A673 (cell line): Measurements from ENCODE around the gene TWF2. TPM values are rescaled to one million over a fixed set of nuclear protein-coding genes. Genes with fewer than 3 reads are reported as not detected.

Source experiments
- BruUV-seq: library from RNA; stranded (reverse); fragments of 400-500 nt; replicated peaks from 2 replicates; lab custom pipeline; 2021; lab: Mats Ljungman, UMichigan
- CTCF ChIA-PET: fragments of 300-600 bp; sonication (Branson Sonifier 250); formaldehyde crosslinking; loops from one replicate; lab custom pipeline; 2022; ENCODE audit warnings: antibody characterized with exemption; lab: Charles Lee
- POLR2A ChIA-PET: fragments of 300-600 bp; sonication (Branson Sonifier 250); formaldehyde crosslinking; loops from one replicate; lab custom pipeline; 2022; ENCODE audit warnings: antibody characterized with exemption; ENCODE audit not compliant: low non-redundant PET; lab: Charles Lee
- DNase-seq: peaks from one replicate; pipeline ENCODE4 v3.0.0-alpha.2; 2015; ENCODE audit warnings: low spot score
- H3K27ac ChIP-seq: fragments of 200-600 bp; sonication (generic); 2 replicates; pipeline ENCODE4 v1.5.1; 2016; ENCODE audit warnings: mixed run types, low read depth, mild to moderate bottlenecking, mixed read lengths, antibody characterized with exemption, low read length; ENCODE audit not compliant: poor library complexity, severe bottlenecking
- H3K27me3 ChIP-seq: fragments of 200-600 bp; sonication (generic); replicated peaks from 2 replicates; pipeline ENCODE4 v1.6.1; 2017; ENCODE audit warnings: mixed run types, low read depth, mild to moderate bottlenecking, mixed read lengths, antibody characterized with exemption, low read length; ENCODE audit not compliant: insufficient read depth, poor library complexity
- H3K36me3 ChIP-seq: fragments of 200-600 bp; sonication (generic); 2 replicates; pipeline ENCODE4 v1.6.1; 2016; ENCODE audit warnings: mixed run types, mild to moderate bottlenecking, mixed read lengths, antibody characterized with exemption, low read length; ENCODE audit not compliant: insufficient read depth, poor library complexity, severe bottlenecking
- H3K4me1 ChIP-seq: fragments of 200-600 bp; sonication (generic); 2 replicates; pipeline ENCODE4 v1.6.1; 2017; ENCODE audit warnings: mixed run types, mild to moderate bottlenecking, mixed read lengths, antibody characterized with exemption, low read length; ENCODE audit not compliant: insufficient read depth, poor library complexity, severe bottlenecking
- H3K4me3 ChIP-seq: fragments of 200-600 bp; sonication (generic); 2 replicates; pipeline ENCODE4 v1.5.1; 2016; ENCODE audit warnings: low read depth, mixed run types, mild to moderate bottlenecking, mixed read lengths, low read length; ENCODE audit not compliant: poor library complexity, severe bottlenecking
- H3K9me3 ChIP-seq: fragments of 200-600 bp; sonication (generic); 2 replicates; pipeline ENCODE4 v1.6.1; 2016; ENCODE audit warnings: mixed run types, low read depth, mild to moderate bottlenecking, mixed read lengths, antibody characterized with exemption, low read length; ENCODE audit not compliant: poor library complexity, severe bottlenecking
- EZH2 ChIP-seq: fragments of 200-600 bp; sonication (generic); IDR thresholded peaks from 2 replicates; pipeline ENCODE4 v1.6.1; 2017; ENCODE audit warnings: borderline replicate concordance, low read depth, mild to moderate bottlenecking, mixed read lengths, antibody characterized with exemption, low read length; ENCODE audit not compliant: poor library complexity, severe bottlenecking
- intact Hi-C: fragments of 100-400 bp; cut with micrococcal nuclease; formaldehyde crosslinking; loops from one replicate; pipeline ENCODE4 v1.10.0; 2022; ENCODE audit not compliant: unreplicated experiment
- total RNA-seq: library from RNA; stranded (reverse); gene quantifications from 2 replicates; pipeline ENCODE4 v1.2.3, GENCODE V29; 2021
- TF ChIP-seq, protein P1 (sequence below): fragments of 300-800, 200-600 bp; sonication (generic); conservative IDR thresholded peaks from 2 replicates; pipeline ENCODE4 v1.5.1; 2017; ENCODE audit warnings: low read depth, mild to moderate bottlenecking, antibody characterized with exemption, low read length, moderate library complexity, mixed read lengths

Gene TWF2
- total RNA-seq, 1 experiment from 2014 or later: 18.3 TPM

DNA sequence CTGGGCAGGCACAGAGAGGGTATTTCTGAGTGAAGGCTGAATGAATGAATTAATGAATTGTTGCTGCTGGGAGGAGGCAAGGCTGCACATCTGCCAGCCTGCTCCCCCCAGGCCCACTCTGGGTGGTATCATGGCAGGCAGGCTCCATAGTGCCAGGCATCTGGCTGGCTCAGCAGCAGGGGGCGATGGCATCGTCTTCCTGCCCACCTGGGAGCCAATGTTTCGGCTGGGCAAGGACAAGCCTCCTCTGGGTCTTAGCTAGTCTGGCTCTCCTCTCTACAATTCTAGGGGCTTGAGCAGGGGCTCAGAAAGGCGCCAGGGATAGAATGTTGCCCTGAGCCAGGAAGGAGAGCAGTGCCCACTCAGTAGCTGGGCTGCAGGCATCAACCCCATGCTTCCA, 11.8 kb downstream of the TWF2 start:
- H3K9me3 ChIP-seq: no peaks in the 10 kb centered on the region
- H3K36me3 ChIP-seq: no peaks in the 10 kb centered on the region
- no peak for DNase-seq
- ChIA-PET POLR2A (no interaction called here), CTCF (no interaction called here)
- no peaks in the 10 kb centered on the region for H3K4me1 ChIP-seq
- TF ChIP-seq, protein P1, sequence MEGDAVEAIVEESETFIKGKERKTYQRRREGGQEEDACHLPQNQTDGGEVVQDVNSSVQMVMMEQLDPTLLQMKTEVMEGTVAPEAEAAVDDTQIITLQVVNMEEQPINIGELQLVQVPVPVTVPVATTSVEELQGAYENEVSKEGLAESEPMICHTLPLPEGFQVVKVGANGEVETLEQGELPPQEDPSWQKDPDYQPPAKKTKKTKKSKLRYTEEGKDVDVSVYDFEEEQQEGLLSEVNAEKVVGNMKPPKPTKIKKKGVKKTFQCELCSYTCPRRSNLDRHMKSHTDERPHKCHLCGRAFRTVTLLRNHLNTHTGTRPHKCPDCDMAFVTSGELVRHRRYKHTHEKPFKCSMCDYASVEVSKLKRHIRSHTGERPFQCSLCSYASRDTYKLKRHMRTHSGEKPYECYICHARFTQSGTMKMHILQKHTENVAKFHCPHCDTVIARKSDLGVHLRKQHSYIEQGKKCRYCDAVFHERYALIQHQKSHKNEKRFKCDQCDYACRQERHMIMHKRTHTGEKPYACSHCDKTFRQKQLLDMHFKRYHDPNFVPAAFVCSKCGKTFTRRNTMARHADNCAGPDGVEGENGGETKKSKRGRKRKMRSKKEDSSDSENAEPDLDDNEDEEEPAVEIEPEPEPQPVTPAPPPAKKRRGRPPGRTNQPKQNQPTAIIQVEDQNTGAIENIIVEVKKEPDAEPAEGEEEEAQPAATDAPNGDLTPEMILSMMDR: no peak
- TF ChIP-seq EZH2: no peak
- intact Hi-C loops: no loop called here
- no peaks in the 10 kb centered on the region for H3K27me3 ChIP-seq
- BruUV-seq: no TSS peak
- no peak overlapping the region for H3K27ac ChIP-seq
- no peak overlapping the region for H3K4me3 ChIP-seq

DNA sequence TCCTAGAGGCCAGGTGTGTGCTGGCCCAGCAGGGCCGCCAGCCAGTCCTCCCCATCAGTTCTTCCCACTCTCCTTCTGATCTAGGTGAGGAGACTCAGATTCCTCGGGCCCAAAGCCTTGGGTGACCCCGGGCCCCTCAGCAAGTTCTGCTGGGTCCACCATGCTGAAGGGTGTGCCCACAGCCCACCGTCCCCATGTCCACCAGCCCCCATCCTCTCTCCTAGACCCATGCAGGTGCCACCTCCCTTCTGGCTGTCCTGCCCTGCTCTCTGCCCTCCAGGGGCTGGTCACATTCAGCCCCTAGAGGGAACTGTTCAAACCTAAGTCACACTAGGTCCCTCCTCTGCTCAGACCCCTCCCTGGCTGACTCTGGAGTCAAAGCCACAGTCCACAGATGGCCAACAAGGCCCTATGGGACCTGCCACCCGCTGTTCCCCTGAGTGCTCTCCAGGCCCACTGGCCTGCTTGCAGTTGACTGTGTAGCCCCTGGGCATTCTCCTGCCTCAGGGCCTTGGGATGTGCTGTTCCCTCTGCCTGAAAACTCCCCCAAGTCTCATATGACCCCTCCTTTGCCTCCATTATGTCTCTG, 12.6 kb downstream of the TWF2 start:
- no peak for DNase-seq
- Histone ChIP-seq H3K27me3 (no peaks in the 10 kb centered on the region), H3K9me3 (no peaks in the 10 kb centered on the region), H3K36me3 (no peaks in the 10 kb centered on the region), H3K4me1 (no peaks in the 10 kb centered on the region), H3K27ac (no peak overlapping the region), H3K4me3 (no peak overlapping the region)
- no TSS peak for BruUV-seq
- ChIA-PET POLR2A (no interaction called here), CTCF (no interaction called here)
- TF ChIP-seq, protein P1: no peak
- TF ChIP-seq EZH2: no peak
- intact Hi-C loops: no loop called here

DNA sequence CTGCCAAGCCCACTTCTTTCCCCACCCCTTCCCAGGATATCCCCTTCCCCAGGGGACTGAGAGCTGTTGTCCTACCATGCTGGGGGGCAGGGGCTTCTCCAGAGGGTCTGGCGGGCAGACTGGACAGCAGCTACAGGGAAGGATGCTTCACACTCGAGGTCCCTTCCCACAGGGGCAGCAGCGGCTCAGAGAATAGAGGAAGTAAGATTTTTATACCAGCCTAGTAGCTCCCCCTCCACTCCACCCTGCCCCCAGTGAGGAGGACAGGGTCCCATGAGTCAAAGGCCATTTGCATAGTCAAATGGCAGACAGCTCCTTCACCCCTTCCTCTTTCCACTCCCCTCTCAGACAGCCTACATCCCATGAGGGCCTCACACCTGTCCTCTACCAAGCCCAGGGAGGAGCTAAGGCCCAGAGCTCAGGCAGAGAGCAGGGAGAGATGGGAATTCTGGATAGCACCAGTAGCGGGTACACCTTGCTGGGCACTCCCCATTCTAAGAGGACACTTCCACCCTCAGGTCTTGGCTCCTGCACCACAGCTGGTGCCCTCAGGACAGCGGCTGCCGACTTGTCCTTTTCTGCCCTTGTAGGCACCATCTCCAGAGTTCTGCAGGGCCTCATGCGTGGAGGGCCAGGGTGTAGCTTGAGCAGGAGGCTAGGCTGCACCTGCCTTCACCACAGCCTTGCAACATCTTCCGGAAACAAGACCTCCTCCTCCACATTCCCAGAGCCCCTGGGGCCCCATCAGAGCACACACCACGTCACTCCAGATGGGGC, 13.3 kb downstream of the TWF2 start, which contains the start of gene TLR9:
Gene TLR9, minus strand, starts transcription at position 194 of the 777 bp plus-strand sequence. Its CDS starts 116 bp downstream, at position 78.
- no TSS peak for BruUV-seq
- no peaks in the 10 kb centered on the region for H3K27me3 ChIP-seq
- intact Hi-C loops: no loop called here
- CTCF ChIA-PET: no interaction called here
- H3K9me3 ChIP-seq: no peaks in the 10 kb centered on the region
- no peak within 1 kb of the TSS for H3K27ac ChIP-seq
- no peaks in the 10 kb centered on the region for H3K4me1 ChIP-seq
- TF ChIP-seq EZH2: no peak
- TF ChIP-seq, protein P1: no peak
- POLR2A ChIA-PET: no interaction called here
- H3K4me3 ChIP-seq: no peak within 1 kb of the TSS
- no peak for DNase-seq
- H3K36me3 ChIP-seq: no peaks in the 10 kb centered on the region
